Esophagus squamous epithelium (tissue), 4 donors: ENCODE measurements around the gene CELF1.

Source experiments
- POLR2A ChIP-seq, 4 donors: fragments of 450-650 bp; IDR thresholded peaks; one replicate each; pipeline ENCODE4 v1.6.1; 2017; ENCODE audit warnings: antibody characterized with exemption in 4 of 4, mild to moderate bottlenecking in 4 of 4, moderate library complexity in 3 of 4
- TF ChIP-seq, protein P1 (sequence below), 6 experiments: fragments of 450-650 bp in 4 of 6; fragments of 200-600 bp in 2 of 6; sonication (generic) in 2 of 6; IDR thresholded peaks; one replicate each; pipeline ENCODE4 v1.5.1; 2016 to 2019; ENCODE audit warnings: antibody characterized with exemption in 6 of 6, mild to moderate bottlenecking in 4 of 6, moderate library complexity in 4 of 6

DNA sequence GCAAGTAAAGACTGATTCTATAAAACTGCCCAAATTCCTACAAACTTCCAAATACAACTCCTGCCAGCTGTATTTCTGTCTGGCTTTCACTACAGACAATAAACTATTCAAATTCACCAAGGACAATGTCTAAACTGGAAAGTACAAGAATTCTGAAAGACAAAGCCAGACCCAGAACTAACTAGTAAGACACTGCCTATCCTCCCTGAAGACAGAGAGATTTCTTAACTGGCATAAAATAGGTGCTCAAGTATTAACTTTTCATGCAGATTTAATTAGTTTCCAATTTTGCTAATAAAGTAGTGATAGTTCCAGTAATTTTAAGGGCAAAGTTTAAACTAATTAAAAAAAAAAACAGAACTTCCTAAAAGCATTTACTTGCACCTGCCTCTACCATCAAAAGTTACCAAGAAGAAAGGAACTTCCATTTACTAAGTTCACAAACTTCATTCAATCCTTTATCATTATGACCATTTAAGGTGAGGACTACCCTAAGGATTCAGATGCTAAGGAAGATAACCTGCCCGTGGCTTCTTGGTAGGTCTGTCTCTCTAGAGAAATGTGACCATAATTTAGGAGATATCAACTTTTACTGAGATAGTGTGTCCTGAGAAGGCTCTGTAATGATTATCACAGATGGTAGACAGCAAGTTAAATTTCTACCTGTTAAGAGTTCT is 45.2 kb downstream of the CELF1 start:
- TF ChIP-seq, protein P1, sequence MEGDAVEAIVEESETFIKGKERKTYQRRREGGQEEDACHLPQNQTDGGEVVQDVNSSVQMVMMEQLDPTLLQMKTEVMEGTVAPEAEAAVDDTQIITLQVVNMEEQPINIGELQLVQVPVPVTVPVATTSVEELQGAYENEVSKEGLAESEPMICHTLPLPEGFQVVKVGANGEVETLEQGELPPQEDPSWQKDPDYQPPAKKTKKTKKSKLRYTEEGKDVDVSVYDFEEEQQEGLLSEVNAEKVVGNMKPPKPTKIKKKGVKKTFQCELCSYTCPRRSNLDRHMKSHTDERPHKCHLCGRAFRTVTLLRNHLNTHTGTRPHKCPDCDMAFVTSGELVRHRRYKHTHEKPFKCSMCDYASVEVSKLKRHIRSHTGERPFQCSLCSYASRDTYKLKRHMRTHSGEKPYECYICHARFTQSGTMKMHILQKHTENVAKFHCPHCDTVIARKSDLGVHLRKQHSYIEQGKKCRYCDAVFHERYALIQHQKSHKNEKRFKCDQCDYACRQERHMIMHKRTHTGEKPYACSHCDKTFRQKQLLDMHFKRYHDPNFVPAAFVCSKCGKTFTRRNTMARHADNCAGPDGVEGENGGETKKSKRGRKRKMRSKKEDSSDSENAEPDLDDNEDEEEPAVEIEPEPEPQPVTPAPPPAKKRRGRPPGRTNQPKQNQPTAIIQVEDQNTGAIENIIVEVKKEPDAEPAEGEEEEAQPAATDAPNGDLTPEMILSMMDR (IDR thresholded peaks at IDR 0.05) = no peak
- no peak for TF ChIP-seq POLR2A (IDR thresholded peaks at IDR 0.05)
